GM21528 (cell line): ENCODE measurements around the gene FAM120A.

Source experiments
- ATAC-seq: cut with Tn5 transposase; IDR thresholded peaks from one replicate; pipeline ENCODE4 v1.9.1; 2021; ENCODE audit warnings: mild to moderate bottlenecking, moderate library complexity; ENCODE audit not compliant: unreplicated experiment, low FRiP score

FAM120A gene

GRCh38 chr9:93588641-93589609 is 137.4 kb downstream of the FAM120A start:
- ATAC-seq: no peak

DNA sequence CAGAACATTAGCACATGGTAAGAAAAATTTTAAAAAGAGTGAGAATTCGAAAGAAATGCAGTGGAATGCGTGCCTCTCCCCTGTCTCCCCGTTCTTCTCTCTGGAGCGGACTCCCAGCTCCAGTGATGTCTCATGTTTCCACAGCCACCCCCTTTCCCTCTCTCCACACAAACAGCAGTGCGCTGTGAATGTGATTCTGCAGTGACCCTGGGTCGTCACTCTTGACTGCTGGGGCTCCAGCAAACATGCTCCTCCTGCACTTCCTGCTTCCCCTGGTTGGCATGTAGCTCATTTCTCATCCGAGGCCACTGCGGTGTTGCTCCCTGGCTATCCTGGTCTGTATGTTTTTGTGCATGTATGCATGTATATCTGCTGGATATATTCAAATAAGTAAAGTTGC is 138.2 kb downstream of the FAM120A start:
- no peak for ATAC-seq

DNA sequence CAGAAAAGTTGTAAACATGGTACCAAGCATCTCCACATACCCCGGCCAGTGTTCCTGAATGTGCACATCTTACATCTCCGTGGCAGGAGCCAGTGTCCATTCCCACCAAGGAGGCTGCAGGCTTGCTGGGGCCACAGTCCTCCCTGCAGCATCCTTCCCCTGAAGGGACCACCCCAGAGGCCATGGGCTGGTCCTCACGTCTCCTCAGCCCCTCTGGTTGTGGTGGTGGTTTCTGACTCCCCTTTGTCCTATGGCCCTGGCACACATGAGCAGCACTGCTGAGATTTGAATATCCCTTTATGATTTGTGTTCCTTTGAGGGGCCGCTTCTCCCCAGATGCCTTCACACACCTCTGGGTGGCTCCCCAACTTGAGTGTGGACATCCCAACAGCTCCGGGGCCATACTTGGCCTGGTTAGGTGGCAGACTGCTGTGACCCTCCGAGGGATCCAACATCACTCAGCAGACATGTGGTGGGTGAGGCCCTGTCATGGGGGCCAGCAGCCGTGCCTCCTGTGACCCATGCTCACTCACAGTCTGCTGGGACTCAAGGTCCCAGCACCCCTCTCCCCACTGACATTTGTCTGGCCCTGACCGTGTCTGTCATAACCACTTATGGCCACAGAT is 139.2 kb downstream of the FAM120A start:
- ATAC-seq: no peak

GRCh38 chr9:93591301-93592007 is 140.0 kb downstream of the FAM120A start:
- ATAC-seq: no peak

DNA sequence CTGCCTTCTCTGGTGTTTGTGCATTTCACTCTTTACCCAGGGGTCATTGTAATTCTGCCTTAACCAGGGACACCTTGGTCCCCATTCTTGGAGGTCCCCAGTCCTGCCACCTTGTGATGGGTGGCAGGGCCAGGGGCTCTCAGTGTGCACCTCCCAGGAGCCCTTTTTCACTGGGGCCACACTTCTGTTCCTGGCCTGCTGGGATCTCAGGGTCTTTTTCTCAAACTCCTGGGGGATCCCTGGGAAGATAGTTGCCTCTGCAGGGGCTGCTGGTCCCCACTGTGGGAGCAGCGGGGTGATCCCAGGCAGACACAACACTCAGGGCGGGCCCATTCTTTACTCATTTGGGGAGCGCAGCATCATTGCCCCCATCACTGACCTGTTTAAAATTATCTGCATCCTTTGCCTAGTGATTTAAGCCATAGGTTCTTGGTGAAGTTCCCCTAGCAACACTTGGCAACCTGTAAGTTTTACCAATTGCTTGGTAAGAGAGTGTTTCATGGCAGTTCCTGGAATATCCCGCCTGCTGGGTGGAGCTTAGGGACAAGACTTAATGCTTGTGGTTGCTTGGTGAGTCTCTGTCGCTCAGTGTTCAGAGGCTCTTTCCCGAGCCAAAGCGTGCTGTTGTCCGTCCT is 140.6 kb downstream of the FAM120A start:
- ATAC-seq: no peak

- ATAC-seq: no peak
These were observed 141.1 kb downstream of the FAM120A start for GRCh38 chr9:93592643-93593021.

DNA sequence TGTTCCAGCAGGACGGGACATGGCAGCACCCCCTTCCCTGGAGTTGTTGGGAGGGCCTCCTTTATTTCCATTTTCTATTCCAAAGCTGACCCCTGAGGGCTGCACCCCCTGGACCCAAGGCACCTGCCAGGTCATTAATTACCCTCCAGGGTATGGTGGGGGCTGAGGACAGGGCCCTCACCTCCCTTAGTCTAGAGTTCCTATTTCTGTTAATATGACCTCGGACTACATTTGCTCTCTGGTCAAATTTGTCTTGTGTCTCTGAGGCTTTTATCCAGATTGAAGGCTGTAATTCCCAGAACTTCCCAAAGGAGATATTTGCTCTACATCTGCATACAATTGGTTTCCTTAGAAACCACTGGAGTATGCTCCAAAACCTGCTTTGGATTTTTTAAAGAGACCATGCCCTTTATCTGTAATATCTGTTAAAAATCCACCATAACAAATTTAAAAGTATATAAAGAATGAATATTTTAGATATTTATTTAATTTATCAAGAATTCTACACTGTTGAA is 141.7 kb downstream of the FAM120A start:
- ATAC-seq: no peak

DNA sequence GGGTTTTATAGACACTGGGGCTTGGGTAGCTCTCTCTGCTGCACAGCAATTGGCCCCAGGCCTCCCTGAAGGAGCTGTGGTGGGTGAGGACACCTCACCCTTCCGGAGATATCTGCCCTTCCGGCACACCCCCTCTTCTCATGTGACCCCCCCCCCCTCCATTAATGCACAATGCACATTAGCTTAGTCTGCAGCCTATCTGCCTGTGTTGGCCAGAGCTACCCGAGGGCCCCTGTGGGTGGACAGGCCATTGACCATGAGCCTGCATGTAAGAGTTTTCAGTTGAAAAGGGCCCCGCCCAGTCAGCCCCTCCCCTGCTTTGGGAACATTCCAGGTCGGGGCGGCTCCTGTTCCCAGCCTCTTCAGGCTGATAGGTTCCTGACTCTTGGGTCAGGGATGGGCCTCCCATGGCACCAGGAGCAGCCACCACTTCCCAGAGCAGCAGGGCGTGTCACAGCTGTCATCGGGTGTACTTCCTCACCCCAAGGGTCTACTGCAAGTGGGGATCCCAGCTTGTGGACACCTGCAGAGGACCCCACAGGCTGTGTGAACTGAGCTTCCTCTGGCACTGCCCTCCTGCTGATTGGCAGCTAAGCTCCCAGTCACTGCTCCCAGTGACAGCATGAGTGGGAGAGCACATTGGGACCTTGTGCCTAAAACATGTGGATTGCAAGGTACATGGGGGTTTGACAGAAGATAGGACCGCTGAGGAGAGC is 142.7 kb downstream of the FAM120A start:
- ATAC-seq: no peak

- no peak for ATAC-seq
These were observed 144.0 kb downstream of the FAM120A start for GRCh38 chr9:93595461-93595860.

GRCh38 chr9:93595861-93596365 is 144.4 kb downstream of the FAM120A start:
- no peak for ATAC-seq

DNA sequence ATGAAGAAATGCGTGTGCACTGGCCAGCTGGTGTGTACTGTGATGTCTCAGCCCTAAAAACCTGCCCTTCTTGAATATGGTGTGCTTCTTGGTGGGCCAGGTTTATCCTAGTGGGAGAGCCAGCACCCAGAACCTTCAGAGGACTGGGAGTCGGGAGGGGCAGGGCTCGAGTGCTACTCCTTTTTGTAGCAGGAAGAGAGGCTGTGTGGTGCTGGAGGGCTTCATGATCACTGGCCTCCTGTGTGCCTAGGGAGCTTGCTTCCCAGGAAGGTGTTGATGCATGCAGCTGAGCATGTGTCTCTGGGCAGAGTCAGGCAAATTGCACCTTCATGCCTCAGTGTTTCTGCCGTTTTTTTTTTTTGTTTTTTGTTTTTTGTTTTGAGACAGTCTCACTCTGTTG is 144.9 kb downstream of the FAM120A start:
- ATAC-seq: no peak

DNA sequence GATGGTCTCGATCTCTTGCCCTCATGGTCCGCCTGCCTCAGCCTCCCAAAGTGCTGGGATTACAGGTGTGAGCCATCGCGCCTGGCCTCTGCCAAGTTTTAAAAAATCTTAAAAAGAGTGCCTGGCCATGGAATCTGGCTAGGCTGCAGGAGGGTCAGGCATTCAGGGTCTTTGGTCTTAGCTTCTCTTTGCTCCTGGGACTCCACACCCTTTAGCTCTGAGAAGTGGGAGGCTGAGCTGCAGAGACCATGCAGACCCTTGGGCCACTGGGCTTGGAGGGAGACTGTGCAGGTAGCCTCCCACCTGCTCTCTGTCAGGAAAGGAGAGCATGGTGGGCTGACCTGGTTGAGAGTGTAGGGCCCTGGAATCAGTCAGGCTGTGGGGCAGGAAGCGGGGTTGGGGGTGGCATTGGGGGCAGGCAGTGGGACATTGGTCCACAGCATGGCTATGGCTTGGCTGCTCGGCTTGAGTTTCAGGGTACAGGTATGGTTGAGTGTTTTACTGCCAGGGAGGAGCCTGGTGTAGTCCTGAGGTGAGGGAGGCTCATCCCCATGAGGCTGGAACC is 145.7 kb downstream of the FAM120A start:
- ATAC-seq: no peak

GRCh38 chr9:93597871-93598646 is 146.6 kb downstream of the FAM120A start:
- ATAC-seq: no peak

- ATAC-seq: no peak
These were observed 147.3 kb downstream of the FAM120A start for GRCh38 chr9:93598647-93599241.

GRCh38 chr9:93599571-93600403 is 148.3 kb downstream of the FAM120A start:
- ATAC-seq: no peak

GRCh38 chr9:93600504-93600903 is 149.0 kb downstream of the FAM120A start:
- no peak for ATAC-seq

GRCh38 chr9:93601063-93601462 is 149.6 kb downstream of the FAM120A start:
- ATAC-seq: no peak
